Muscle layer of duodenum (tissue), 2 donors: ENCODE data around the gene LAIR1.
"Not testable (repeated sequence)": the region's sequence is repeated elsewhere in the genome, so short reads cannot be mapped to it uniquely, and the experiment has no call there.

Experiments used
- H3K27ac ChIP-seq: one replicate; pipeline ENCODE4 v1.7.0; 2013; ENCODE audit warnings: mild to moderate bottlenecking, low read length
- H3K27me3 ChIP-seq: one replicate; pipeline ENCODE4 v1.7.0; 2013; ENCODE audit warnings: low read depth, mild to moderate bottlenecking, control low read depth, low read length
- H3K36me3 ChIP-seq, 2 donors: one replicate each; pipeline ENCODE4 v1.7.0; 2013; ENCODE audit warnings: low read length in 2 of 2, control low read depth in 1 of 2, mild to moderate bottlenecking in 1 of 2; ENCODE audit not compliant: insufficient read depth in 2 of 2, control insufficient read depth in 1 of 2
- H3K4me1 ChIP-seq, 2 donors: one replicate each; pipeline ENCODE4 v1.7.0; 2013; ENCODE audit warnings: low read length in 2 of 2, mild to moderate bottlenecking in 2 of 2, control low read depth in 1 of 2, moderate library complexity in 1 of 2; ENCODE audit not compliant: insufficient read depth in 2 of 2, control insufficient read depth in 1 of 2
- H3K4me3 ChIP-seq, 2 donors: one replicate each; pipeline ENCODE4 v1.7.0; 2013; ENCODE audit warnings: low read length in 2 of 2, low read depth in 1 of 2, mild to moderate bottlenecking in 1 of 2
- H3K9me3 ChIP-seq, 2 donors: one replicate each; pipeline ENCODE4 v1.7.0; 2013; ENCODE audit warnings: low read length in 2 of 2, control low read depth in 1 of 2, mild to moderate bottlenecking in 1 of 2; ENCODE audit not compliant: control insufficient read depth in 1 of 2
- donor health status: healthy.

LAIR1 gene

GRCh38 chr19:54325194-54325621 lies 39.5 kb downstream of the LAIR1 start:
- Histone ChIP-seq H3K27me3 (no peaks in the 10 kb centered on the region), H3K9me3 (no peaks in the 10 kb centered on the region), H3K27ac (no peak overlapping the region), H3K4me1 (no peaks in the 10 kb centered on the region), H3K4me3 (no peak overlapping the region), H3K36me3 (no peaks in the 10 kb centered on the region)

GRCh38 chr19:54324071-54324470 lies 40.7 kb downstream of the LAIR1 start:
- no peak overlapping the region for H3K27ac ChIP-seq
- H3K4me1 ChIP-seq = no peaks in the 10 kb centered on the region
- no peaks in the 10 kb centered on the region for H3K27me3 ChIP-seq
- no peaks in the 10 kb centered on the region for H3K9me3 ChIP-seq
- H3K36me3 ChIP-seq = no peaks in the 10 kb centered on the region
- H3K4me3 ChIP-seq = no peak overlapping the region

- not testable (repeated sequence) for H3K4me3 ChIP-seq
These were observed 41.8 kb downstream of the LAIR1 start for GRCh38 chr19:54322934-54323333.

GRCh38 chr19:54322295-54322694 lies 42.4 kb downstream of the LAIR1 start:
- not testable (repeated sequence) for H3K27ac ChIP-seq, H3K27me3 ChIP-seq, H3K36me3 ChIP-seq, H3K9me3 ChIP-seq, H3K4me1 ChIP-seq, H3K4me3 ChIP-seq

More at GRCh38 chr19:54322934-54323333, 41.8 kb downstream of the LAIR1 start:
- H3K9me3 ChIP-seq, H3K36me3 ChIP-seq, H3K4me1 ChIP-seq, H3K27me3 ChIP-seq, H3K27ac ChIP-seq: not testable (repeated sequence)

- H3K27ac ChIP-seq = no peak overlapping the region
- no peak overlapping the region for H3K4me3 ChIP-seq
- no peaks in the 10 kb centered on the region for H3K9me3 ChIP-seq
- H3K27me3 ChIP-seq = no peaks in the 10 kb centered on the region
- H3K36me3 ChIP-seq = no peaks in the 10 kb centered on the region
- H3K4me1 ChIP-seq = no peaks in the 10 kb centered on the region
These were observed 44.6 kb downstream of the LAIR1 start for GRCh38 chr19:54319892-54320670.

GRCh38 chr19:54319049-54319448 lies 45.7 kb downstream of the LAIR1 start:
- Histone ChIP-seq H3K27ac (no peak overlapping the region), H3K36me3 (no peaks in the 10 kb centered on the region), H3K4me3 (no peak overlapping the region), H3K4me1 (no peaks in the 10 kb centered on the region), H3K9me3 (no peaks in the 10 kb centered on the region), H3K27me3 (no peaks in the 10 kb centered on the region)

GRCh38 chr19:54317965-54318240 lies 46.8 kb downstream of the LAIR1 start:
- no peaks in the 10 kb centered on the region for H3K36me3 ChIP-seq

GRCh38 chr19:54317108-54317964 lies 47.4 kb downstream of the LAIR1 start:
- Histone ChIP-seq H3K36me3 (no peaks in the 10 kb centered on the region), H3K4me1 (no peaks in the 10 kb centered on the region), H3K9me3 (no peaks in the 10 kb centered on the region), H3K27me3 (no peaks in the 10 kb centered on the region), H3K4me3 (no peak overlapping the region), H3K27ac (no peak overlapping the region)

More at GRCh38 chr19:54317965-54318240, 46.8 kb downstream of the LAIR1 start:
- H3K4me3 ChIP-seq = no peak overlapping the region
- no peaks in the 10 kb centered on the region for H3K4me1 ChIP-seq
- no peak overlapping the region for H3K27ac ChIP-seq
- H3K9me3 ChIP-seq = no peaks in the 10 kb centered on the region
- no peaks in the 10 kb centered on the region for H3K27me3 ChIP-seq

GRCh38 chr19:54316746-54317107 lies 48.0 kb downstream of the LAIR1 start:
- no peaks in the 10 kb centered on the region for H3K4me1 ChIP-seq
- no peaks in the 10 kb centered on the region for H3K9me3 ChIP-seq
- no peaks in the 10 kb centered on the region for H3K27me3 ChIP-seq
- H3K27ac ChIP-seq = no peak overlapping the region
- H3K36me3 ChIP-seq = no peaks in the 10 kb centered on the region
- no peak overlapping the region for H3K4me3 ChIP-seq

GRCh38 chr19:54315956-54316355 lies 48.8 kb downstream of the LAIR1 start:
- H3K27me3 ChIP-seq = no peaks in the 10 kb centered on the region
- H3K4me3 ChIP-seq = no peak overlapping the region
- no peaks in the 10 kb centered on the region for H3K36me3 ChIP-seq
- no peaks in the 10 kb centered on the region for H3K9me3 ChIP-seq
- H3K4me1 ChIP-seq = no peaks in the 10 kb centered on the region
- H3K27ac ChIP-seq = no peak overlapping the region

- no peaks in the 10 kb centered on the region for H3K27me3 ChIP-seq
- H3K36me3 ChIP-seq = no peaks in the 10 kb centered on the region
- H3K4me3 ChIP-seq = peak within 1 kb of the TSS in 1 of 2 donors; percentile 40
- no peaks in the 10 kb centered on the region for H3K9me3 ChIP-seq
- no peaks in the 10 kb centered on the region for H3K4me1 ChIP-seq
- H3K27ac ChIP-seq = no peak within 1 kb of the TSS
These were observed 52.0 kb downstream of the LAIR1 start, which contains the start of gene LILRA5 for GRCh38 chr19:54312436-54313377. LILRA5 (minus strand) TSS chr19:54313166; CDS start chr19:54313019, 147 bp downstream.
